Left lung (tissue), 10 donors: ENCODE measurements around the gene ATF4. TPM values are rescaled to one million over a fixed set of nuclear protein-coding genes. Genes with fewer than 3 reads are reported as not detected.

Experiments used
- ATAC-seq: fragments of 200-7000 bp; cut with Tn5 transposase; one replicate; pipeline ENCODE4 v1.9.1; 2020; ENCODE audit warnings: moderate library complexity
- DNase-seq, 4 donors: peaks; one replicate each; pipeline ENCODE4 v3.0.0-alpha.2; 2013 to 2020
- H3K27ac ChIP-seq, 2 donors: fragments of 200-600 bp; sonication (generic) in 1 of 2; one replicate each; pipeline versions ENCODE4 v1.5.0 to v1.8.0; 2020 to 2021
- H3K27me3 ChIP-seq, 2 donors: fragments of 200-600 bp; sonication (generic) in 1 of 2; one replicate each; pipeline versions ENCODE4 v1.5.0 to v1.8.0; 2020 to 2021
- H3K36me3 ChIP-seq, 2 donors: fragments of 200-600 bp; sonication (generic) in 1 of 2; one replicate each; pipeline versions ENCODE4 v1.5.0 to v1.8.0; 2020 to 2021
- H3K4me1 ChIP-seq, 2 donors: fragments of 200-600 bp; one replicate each; pipeline ENCODE4 v1.8.0; 2021
- H3K4me3 ChIP-seq, 2 donors: fragments of 200-600 bp; sonication (generic) in 1 of 2; one replicate each; pipeline versions ENCODE4 v1.5.0 to v1.8.0; 2020 to 2021; ENCODE audit warnings: mild to moderate bottlenecking in 1 of 2
- H3K9me3 ChIP-seq, 2 donors: fragments of 200-600 bp; sonication (generic) in 1 of 2; one replicate each; pipeline versions ENCODE4 v1.5.0 to v1.8.0; 2020 to 2021
- intact Hi-C, 2 donors: fragments of 100-400 bp; cut with DNase I; formaldehyde crosslinking; loops; one replicate each; pipeline versions ENCODE4 v1.11.2 to v1.14.2; 2022
- polyA plus RNA-seq, 6 donors: library from polyadenylated mRNA; unstranded; fragments of 120-200 nt; gene quantifications; one replicate each; pipeline ENCODE4 v1.2.1, GENCODE V29; 2013; ENCODE audit not compliant: insufficient read length in 6 of 6
- total RNA-seq, 2 donors: library from RNA; stranded (reverse); fragmentation: NEBNext Ultra II Directional; extraction: Animal tissue kit (Norgen Biotek cat#: 25700); gene quantifications; one replicate each; pipeline ENCODE4 v1.2.1, GENCODE V29; 2021
- TF ChIP-seq, protein P1 (sequence below), 2 donors: fragments of 200-600 bp; sonication (generic) in 1 of 2; IDR thresholded peaks; one replicate each; pipeline versions ENCODE4 v1.5.0 to v1.8.0; 2021; ENCODE audit warnings: antibody characterized with exemption in 2 of 2
- donor health status: DM: no; HTN: yes; CAD: no.
- donor health status: DM: no; HTN: no; CAD: no.

Gene ATF4
- total and polyA plus RNA-seq, 8 donors: 204 to 349 (median 309) TPM

DNA sequence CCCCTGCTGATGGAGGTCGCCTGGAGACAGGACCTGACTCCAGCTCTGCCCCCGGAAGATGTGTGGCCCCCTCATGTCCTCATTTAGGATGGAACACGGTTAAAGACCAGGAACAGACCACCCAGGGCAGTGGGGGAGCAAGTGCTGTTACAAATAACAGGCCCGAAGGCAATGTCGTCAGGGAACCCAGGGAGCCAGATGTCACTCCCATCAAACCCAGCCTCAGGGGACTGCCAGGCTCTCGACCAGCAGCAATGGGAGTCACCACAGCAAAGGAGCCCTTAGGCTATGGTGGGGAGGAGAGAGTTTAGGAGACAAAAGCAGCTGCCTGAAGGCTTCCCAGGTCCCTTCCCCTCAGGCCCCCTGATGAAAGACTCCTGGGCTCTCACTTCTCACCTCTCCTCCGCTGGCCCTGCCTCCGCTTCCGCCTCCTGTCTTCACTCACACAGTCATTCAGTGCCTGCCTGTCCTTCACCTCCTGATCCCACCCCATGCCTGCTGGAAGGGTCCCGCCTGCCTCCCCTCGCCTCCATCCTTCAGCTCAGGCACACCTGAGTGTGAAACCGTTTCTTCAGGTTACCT is 7.8 kb downstream of the ATF4 start:
- Histone ChIP-seq H3K4me1 (peaks cover 39 to 88% of the 10 kb centered on the region in 2 donors), H3K36me3 (peaks cover 0 to 55% of the 10 kb centered on the region in 2 donors), H3K4me3 (no peak overlapping the region), H3K27me3 (no peaks in the 10 kb centered on the region), H3K9me3 (no peaks in the 10 kb centered on the region), H3K27ac (peak overlapping the region in 1 of 2 donors; percentile 83)
- ATAC-seq (no peak), DNase-seq (no peak)
- intact Hi-C loops: loop anchor here in 1 of 2 donors (5.0 kb wide), 1 partner anchor 36 kb away; no protein-coding TSS in a partner anchor
- TF ChIP-seq, protein P1, sequence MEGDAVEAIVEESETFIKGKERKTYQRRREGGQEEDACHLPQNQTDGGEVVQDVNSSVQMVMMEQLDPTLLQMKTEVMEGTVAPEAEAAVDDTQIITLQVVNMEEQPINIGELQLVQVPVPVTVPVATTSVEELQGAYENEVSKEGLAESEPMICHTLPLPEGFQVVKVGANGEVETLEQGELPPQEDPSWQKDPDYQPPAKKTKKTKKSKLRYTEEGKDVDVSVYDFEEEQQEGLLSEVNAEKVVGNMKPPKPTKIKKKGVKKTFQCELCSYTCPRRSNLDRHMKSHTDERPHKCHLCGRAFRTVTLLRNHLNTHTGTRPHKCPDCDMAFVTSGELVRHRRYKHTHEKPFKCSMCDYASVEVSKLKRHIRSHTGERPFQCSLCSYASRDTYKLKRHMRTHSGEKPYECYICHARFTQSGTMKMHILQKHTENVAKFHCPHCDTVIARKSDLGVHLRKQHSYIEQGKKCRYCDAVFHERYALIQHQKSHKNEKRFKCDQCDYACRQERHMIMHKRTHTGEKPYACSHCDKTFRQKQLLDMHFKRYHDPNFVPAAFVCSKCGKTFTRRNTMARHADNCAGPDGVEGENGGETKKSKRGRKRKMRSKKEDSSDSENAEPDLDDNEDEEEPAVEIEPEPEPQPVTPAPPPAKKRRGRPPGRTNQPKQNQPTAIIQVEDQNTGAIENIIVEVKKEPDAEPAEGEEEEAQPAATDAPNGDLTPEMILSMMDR (IDR thresholded peaks at IDR 0.05): no peak

GRCh38 chr22:39528681-39529486 is 8.5 kb downstream of the ATF4 start:
- intact Hi-C loops: loop anchor here in 1 of 2 donors (5.0 kb wide), 1 partner anchor 37 kb away; no protein-coding TSS in a partner anchor
- Histone ChIP-seq H3K4me3 (peak overlapping the region in 1 of 2 donors; percentile 21), H3K36me3 (peaks cover 0 to 47% of the 10 kb centered on the region in 2 donors), H3K27ac (peak overlapping the region in 1 of 2 donors; percentile 58), H3K9me3 (no peaks in the 10 kb centered on the region), H3K27me3 (no peaks in the 10 kb centered on the region), H3K4me1 (peaks cover 36 to 85% of the 10 kb centered on the region in 2 donors)
- ATAC-seq (peak; percentile 74), DNase-seq (peak; percentile 78 to 99 (median 93))
- TF ChIP-seq, protein P1 (IDR thresholded peaks at IDR 0.05): peak; percentile 92 to 96

GRCh38 chr22:39529487-39529851 is 9.1 kb downstream of the ATF4 start:
- Histone ChIP-seq H3K36me3 (peaks cover 0 to 42% of the 10 kb centered on the region in 2 donors), H3K4me3 (peak overlapping the region in 1 of 2 donors; percentile 21), H3K27me3 (no peaks in the 10 kb centered on the region), H3K9me3 (no peaks in the 10 kb centered on the region), H3K27ac (peak overlapping the region in 1 of 2 donors; percentile 58), H3K4me1 (peaks cover 34 to 83% of the 10 kb centered on the region in 2 donors)
- TF ChIP-seq, protein P1 (IDR thresholded peaks at IDR 0.05): peak in 1 of 2 donors; percentile 32
- ATAC-seq (no peak), DNase-seq (no peak)
- intact Hi-C loops: loop anchor here in 1 of 2 donors (5.0 kb wide), 1 partner anchor 37 kb away; no protein-coding TSS in a partner anchor

- H3K4me1 ChIP-seq: peaks cover 34 to 82% of the 10 kb centered on the region in 2 donors
- H3K27ac ChIP-seq: peak overlapping the region in 1 of 2 donors; percentile 58
- H3K36me3 ChIP-seq: peaks cover 0 to 35% of the 10 kb centered on the region in 2 donors
- H3K27me3 ChIP-seq: no peaks in the 10 kb centered on the region
- DNase-seq (no peak), ATAC-seq (no peak)
- H3K9me3 ChIP-seq: no peaks in the 10 kb centered on the region
- TF ChIP-seq, protein P1 (IDR thresholded peaks at IDR 0.05): no peak
- intact Hi-C loops: no loop called here
- peak overlapping the region in 1 of 2 donors; percentile 86 for H3K4me3 ChIP-seq
Observed at GRCh38 chr22:39530116-39530515, 9.8 kb downstream of the ATF4 start.
